22Rv1 (cell line): Measurements from ENCODE around the gene IGSF9.

Source experiments
- ZFX ChIP-seq: fragments of 450-650 bp; IDR thresholded peaks from 2 replicates; pipeline ENCODE4 v1.6.1; 2017; ENCODE audit warnings: antibody characterized with exemption, borderline replicate concordance
- TF ChIP-seq, protein P1 (sequence below): fragments of 450-650 bp; IDR thresholded peaks from 2 replicates; pipeline ENCODE4 v1.5.1; 2017; ENCODE audit warnings: mild to moderate bottlenecking

DNA sequence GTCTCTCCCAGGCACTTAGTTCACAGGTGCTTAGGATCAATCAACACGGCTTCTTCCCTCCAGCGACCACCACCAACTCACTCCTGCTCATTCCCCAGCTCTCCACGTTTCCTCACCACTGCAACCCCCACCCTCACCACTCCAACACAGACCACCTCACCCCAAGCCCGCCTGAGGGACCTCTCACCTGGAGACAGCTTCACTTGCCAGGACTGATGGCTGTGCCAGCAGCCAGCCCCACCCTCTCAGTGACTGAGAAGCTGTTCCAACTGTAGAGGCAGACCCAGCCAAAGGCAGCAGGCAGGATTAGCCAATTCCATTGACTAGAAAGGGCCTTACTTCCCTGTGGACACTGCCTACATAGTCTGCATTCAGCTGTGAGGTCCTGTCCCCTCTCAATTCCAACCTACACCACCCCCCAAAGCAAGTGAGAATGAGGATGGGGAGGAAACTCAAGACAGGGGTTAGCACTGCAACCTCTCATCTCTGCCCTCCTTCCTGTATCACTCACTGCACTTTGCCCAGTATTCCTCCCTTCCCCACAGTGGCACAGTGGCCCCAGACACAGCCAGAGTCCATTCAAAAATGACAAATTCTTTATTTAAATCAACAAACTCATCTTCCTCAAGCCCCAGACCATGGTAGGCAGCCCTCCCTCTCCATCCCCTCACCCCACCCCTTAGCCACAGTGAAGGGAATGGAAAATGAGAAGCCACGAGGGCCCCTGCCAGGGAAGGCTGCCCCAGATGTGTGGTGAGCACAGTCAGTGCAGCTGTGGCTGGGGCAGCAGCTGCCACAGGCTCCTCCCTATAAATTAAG is 27.7 kb downstream of the IGSF9 start:
- TF ChIP-seq, protein P1, sequence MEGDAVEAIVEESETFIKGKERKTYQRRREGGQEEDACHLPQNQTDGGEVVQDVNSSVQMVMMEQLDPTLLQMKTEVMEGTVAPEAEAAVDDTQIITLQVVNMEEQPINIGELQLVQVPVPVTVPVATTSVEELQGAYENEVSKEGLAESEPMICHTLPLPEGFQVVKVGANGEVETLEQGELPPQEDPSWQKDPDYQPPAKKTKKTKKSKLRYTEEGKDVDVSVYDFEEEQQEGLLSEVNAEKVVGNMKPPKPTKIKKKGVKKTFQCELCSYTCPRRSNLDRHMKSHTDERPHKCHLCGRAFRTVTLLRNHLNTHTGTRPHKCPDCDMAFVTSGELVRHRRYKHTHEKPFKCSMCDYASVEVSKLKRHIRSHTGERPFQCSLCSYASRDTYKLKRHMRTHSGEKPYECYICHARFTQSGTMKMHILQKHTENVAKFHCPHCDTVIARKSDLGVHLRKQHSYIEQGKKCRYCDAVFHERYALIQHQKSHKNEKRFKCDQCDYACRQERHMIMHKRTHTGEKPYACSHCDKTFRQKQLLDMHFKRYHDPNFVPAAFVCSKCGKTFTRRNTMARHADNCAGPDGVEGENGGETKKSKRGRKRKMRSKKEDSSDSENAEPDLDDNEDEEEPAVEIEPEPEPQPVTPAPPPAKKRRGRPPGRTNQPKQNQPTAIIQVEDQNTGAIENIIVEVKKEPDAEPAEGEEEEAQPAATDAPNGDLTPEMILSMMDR, result no peak
- no peak for TF ChIP-seq ZFX
